Neural cell (in vitro differentiated cells): ENCODE results near the gene GALNT13. TPM values are rescaled to one million over a fixed set of nuclear protein-coding genes. Genes with fewer than 3 reads are reported as not detected.

Source experiments
- H2AFZ ChIP-seq: fragments of 200-600, 300-800 bp; sonication (generic), shearing (Covaris generic); 2 replicates; pipeline ENCODE4 v1.6.0; 2014; ENCODE audit warnings: low read depth, mild to moderate bottlenecking, antibody characterized with exemption, low read length, moderate library complexity
- H3F3A ChIP-seq: fragments of 200-600 bp; shearing (Covaris generic); 2 replicates; pipeline ENCODE4 v1.6.1; 2016; ENCODE audit warnings: mild to moderate bottlenecking, moderate library complexity, mixed read lengths, antibody characterized with exemption, low read length; ENCODE audit not compliant: insufficient read depth, poor library complexity, severe bottlenecking
- H3K27ac ChIP-seq: fragments of 200-600, 300-800 bp; sonication (generic), shearing (Covaris generic); 2 replicates; pipeline ENCODE4 v1.5.1; 2014; ENCODE audit warnings: mild to moderate bottlenecking, low read length, moderate library complexity
- H3K27me3 ChIP-seq: fragments of 300-800, 200-600 bp; sonication (generic), shearing (Covaris generic); 2 replicates; pipeline ENCODE4 v1.6.0; 2014; ENCODE audit warnings: mild to moderate bottlenecking, low read depth, low read length, moderate library complexity; ENCODE audit not compliant: insufficient read depth
- H3K36me3 ChIP-seq: fragments of 300-800, 200-600 bp; sonication (generic), shearing (Covaris generic); 2 replicates; pipeline ENCODE4 v1.5.1; 2014; ENCODE audit warnings: mild to moderate bottlenecking, antibody characterized with exemption, low read length, moderate library complexity; ENCODE audit not compliant: insufficient read depth
- H3K4me2 ChIP-seq: fragments of 300-800, 200-600 bp; sonication (generic), shearing (Covaris generic); 2 replicates; pipeline ENCODE4 v1.6.0; 2014; ENCODE audit warnings: mild to moderate bottlenecking, low read length
- H3K4me3 ChIP-seq: fragments of 300-800, 200-600 bp; sonication (generic), shearing (Covaris generic); 2 replicates; pipeline ENCODE4 v1.5.1; 2014; ENCODE audit warnings: mild to moderate bottlenecking, low read length, moderate library complexity
- H3K79me2 ChIP-seq: fragments of 200-600 bp; shearing (Covaris generic); replicated peaks from 2 replicates; pipeline ENCODE4 v1.6.0; 2014; ENCODE audit warnings: mild to moderate bottlenecking, low read length, moderate library complexity; ENCODE audit not compliant: insufficient read depth
- H3K9ac ChIP-seq: fragments of 300-800, 200-600 bp; sonication (generic), shearing (Covaris generic); 2 replicates; pipeline ENCODE4 v1.6.1; 2016; ENCODE audit warnings: mild to moderate bottlenecking, low read length, mixed read lengths
- H3K9me2 ChIP-seq: fragments of 200-600 bp; shearing (Covaris generic); 2 replicates; pipeline ENCODE4 v1.6.1; 2016; ENCODE audit warnings: mild to moderate bottlenecking, low read length, mixed read lengths; ENCODE audit not compliant: insufficient read depth
- H3K9me3 ChIP-seq: fragments of 200-600, 300-800 bp; sonication (generic), shearing (Covaris generic); 2 replicates; pipeline ENCODE4 v1.6.1; 2016; ENCODE audit warnings: mild to moderate bottlenecking, mixed run types, low read length, moderate library complexity, mixed read lengths
- H4K20me1 ChIP-seq: fragments of 200-600 bp; shearing (Covaris generic); 2 replicates; pipeline ENCODE4 v1.6.1; 2016; ENCODE audit warnings: mild to moderate bottlenecking, mixed run types; ENCODE audit not compliant: insufficient read depth
- EP300 ChIP-seq: fragments of 450-650 bp; conservative IDR thresholded peaks from 2 replicates; pipeline ENCODE4 v1.6.1; 2014; ENCODE audit warnings: antibody characterized with exemption, mild to moderate bottlenecking, moderate library complexity; ENCODE audit not compliant: poor library complexity, severe bottlenecking
- EZH2 ChIP-seq: fragments of 200-600, 300-800 bp; shearing (Covaris generic), sonication (generic); IDR thresholded peaks from 2 replicates; pipeline ENCODE4 v1.6.1; 2014; ENCODE audit warnings: antibody characterized with exemption, low read length, borderline replicate concordance, mild to moderate bottlenecking; ENCODE audit not compliant: insufficient read depth, poor library complexity, severe bottlenecking
- MXI1 ChIP-seq: fragments of 450-650 bp; conservative IDR thresholded peaks from 2 replicates; pipeline ENCODE4 v1.6.1; 2014; ENCODE audit warnings: antibody characterized with exemption, mild to moderate bottlenecking; ENCODE audit not compliant: poor library complexity, severe bottlenecking
- POLR2AphosphoS5 ChIP-seq: IDR thresholded peaks from 2 replicates; pipeline ENCODE4 v1.6.1; 2012
- RAD21 ChIP-seq: fragments of 450-650 bp; conservative IDR thresholded peaks from 2 replicates; pipeline ENCODE4 v1.6.1; 2014; ENCODE audit warnings: antibody characterized with exemption, mild to moderate bottlenecking, moderate library complexity
- SMC3 ChIP-seq: fragments of 450-650 bp; conservative IDR thresholded peaks from 2 replicates; pipeline ENCODE4 v1.6.1; 2014; ENCODE audit warnings: antibody characterized with exemption, mild to moderate bottlenecking, moderate library complexity; ENCODE audit not compliant: poor library complexity
- TAF1 ChIP-seq: IDR thresholded peaks from 2 replicates; pipeline ENCODE4 v1.6.1; 2012; ENCODE audit warnings: low read depth
- polyA plus RNA-seq: library from polyadenylated mRNA; depleted of rRNA; stranded (reverse); fragments of >200 nt; gene quantifications from 2 replicates; pipeline ENCODE4 v1.2.3, GENCODE V29; 2014
- TF ChIP-seq, protein P1 (sequence below): fragments of 450-650 bp; IDR thresholded peaks from 2 replicates; pipeline ENCODE4 v1.5.1; 2014; ENCODE audit warnings: antibody characterized with exemption, mild to moderate bottlenecking, moderate library complexity; ENCODE audit not compliant: poor library complexity, severe bottlenecking
- TF ChIP-seq, protein P2 (sequence below): IDR thresholded peaks from 2 replicates; pipeline ENCODE4 v1.6.1; 2012; ENCODE audit warnings: borderline replicate concordance

GALNT13 gene
- polyA plus RNA-seq, 1 donor from 2014 or later = 12.4 TPM

DNA sequence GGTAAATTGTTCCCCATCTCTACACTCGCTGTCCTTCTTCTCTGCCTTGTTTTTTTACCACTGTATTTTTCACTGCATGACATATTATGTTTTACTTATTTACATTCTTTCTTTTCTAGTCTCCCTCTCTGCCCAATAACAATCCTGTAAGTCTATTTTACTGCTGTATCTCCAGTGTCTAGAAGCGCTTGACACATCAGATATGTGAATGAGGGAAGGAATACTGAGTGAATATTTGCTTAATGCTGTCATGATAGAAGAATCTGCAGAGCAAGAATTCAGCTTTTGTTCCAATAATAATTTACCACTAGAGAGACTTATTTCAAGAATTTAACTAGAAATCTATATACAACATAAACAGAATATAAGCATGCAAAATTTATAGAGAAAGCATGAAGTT lies 99.5 kb downstream of the GALNT13 start:
- Histone ChIP-seq H3K27me3 (no peaks in the 10 kb centered on the region), H3F3A (no peaks in the 10 kb centered on the region), H3K4me2 (no peak overlapping the region), H4K20me1 (no peaks in the 10 kb centered on the region), H3K9me2 (no peaks in the 10 kb centered on the region), H3K4me3 (no peak overlapping the region), H2AFZ (no peak overlapping the region), H3K27ac (no peak overlapping the region), H3K9me3 (no peaks in the 10 kb centered on the region), H3K36me3 (no peaks in the 10 kb centered on the region), H3K9ac (no peak overlapping the region), H3K79me2 (no peaks in the 10 kb centered on the region)
- TF ChIP-seq EP300 = no peak

DNA sequence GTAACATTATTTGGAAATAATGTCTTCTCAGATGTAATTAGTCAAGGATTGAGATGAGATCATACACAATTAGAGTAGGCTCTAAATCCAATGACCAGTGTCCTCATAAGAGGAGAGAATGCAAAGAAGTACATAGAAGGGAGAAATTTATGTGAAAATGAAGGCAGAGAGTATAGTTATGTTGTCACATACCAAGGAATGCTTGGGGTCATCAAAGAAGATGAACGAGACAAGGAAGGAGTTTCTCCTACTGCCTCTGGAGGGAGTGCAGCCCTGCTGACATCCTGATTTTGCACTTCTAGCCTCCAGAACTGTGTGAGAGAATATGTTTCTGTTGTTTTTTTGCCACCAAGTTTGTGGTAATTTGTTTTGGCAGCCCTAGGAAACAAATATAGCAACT lies 100.1 kb downstream of the GALNT13 start:
- TF ChIP-seq EZH2 (no peak), POLR2AphosphoS5 (no peak), RAD21 (no peak)
- no peak overlapping the region for H3K4me3 ChIP-seq
- no peaks in the 10 kb centered on the region for H3K27me3 ChIP-seq
- H3F3A ChIP-seq = no peaks in the 10 kb centered on the region
- no peaks in the 10 kb centered on the region for H4K20me1 ChIP-seq
- no peaks in the 10 kb centered on the region for H3K9me2 ChIP-seq
- H3K4me2 ChIP-seq = no peak overlapping the region
- H2AFZ ChIP-seq = no peak overlapping the region
- H3K9ac ChIP-seq = no peak overlapping the region
- no peaks in the 10 kb centered on the region for H3K79me2 ChIP-seq
- no peak overlapping the region for H3K27ac ChIP-seq
- H3K9me3 ChIP-seq = no peaks in the 10 kb centered on the region
- H3K36me3 ChIP-seq = no peaks in the 10 kb centered on the region

DNA sequence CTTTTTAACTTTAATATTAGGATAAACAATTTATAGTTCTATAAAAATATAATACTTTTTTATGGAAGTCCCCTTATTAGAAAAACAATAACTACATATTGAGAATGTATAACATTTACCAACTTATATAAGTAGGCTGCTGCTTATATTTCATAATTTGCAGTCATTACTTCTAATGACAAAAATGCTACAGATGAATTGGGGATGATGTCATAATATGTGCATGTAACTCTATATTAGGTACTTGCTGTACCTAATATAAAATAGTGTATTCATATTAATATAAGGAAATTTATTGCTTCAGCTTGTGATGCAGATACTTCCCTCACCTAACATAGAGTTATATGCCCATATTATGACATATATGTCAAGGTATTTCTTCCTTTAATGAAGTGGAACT lies 100.7 kb downstream of the GALNT13 start:
- Histone ChIP-seq H2AFZ (no peak overlapping the region), H3K4me3 (no peak overlapping the region), H3K36me3 (no peaks in the 10 kb centered on the region), H3F3A (no peaks in the 10 kb centered on the region), H3K27ac (no peak overlapping the region), H3K9me3 (no peaks in the 10 kb centered on the region), H4K20me1 (no peaks in the 10 kb centered on the region), H3K27me3 (no peaks in the 10 kb centered on the region), H3K9ac (no peak overlapping the region), H3K9me2 (no peaks in the 10 kb centered on the region), H3K79me2 (no peaks in the 10 kb centered on the region), H3K4me2 (no peak overlapping the region)
- no peak for TF ChIP-seq RAD21
- TF ChIP-seq EZH2 = no peak
- TF ChIP-seq, protein P1, sequence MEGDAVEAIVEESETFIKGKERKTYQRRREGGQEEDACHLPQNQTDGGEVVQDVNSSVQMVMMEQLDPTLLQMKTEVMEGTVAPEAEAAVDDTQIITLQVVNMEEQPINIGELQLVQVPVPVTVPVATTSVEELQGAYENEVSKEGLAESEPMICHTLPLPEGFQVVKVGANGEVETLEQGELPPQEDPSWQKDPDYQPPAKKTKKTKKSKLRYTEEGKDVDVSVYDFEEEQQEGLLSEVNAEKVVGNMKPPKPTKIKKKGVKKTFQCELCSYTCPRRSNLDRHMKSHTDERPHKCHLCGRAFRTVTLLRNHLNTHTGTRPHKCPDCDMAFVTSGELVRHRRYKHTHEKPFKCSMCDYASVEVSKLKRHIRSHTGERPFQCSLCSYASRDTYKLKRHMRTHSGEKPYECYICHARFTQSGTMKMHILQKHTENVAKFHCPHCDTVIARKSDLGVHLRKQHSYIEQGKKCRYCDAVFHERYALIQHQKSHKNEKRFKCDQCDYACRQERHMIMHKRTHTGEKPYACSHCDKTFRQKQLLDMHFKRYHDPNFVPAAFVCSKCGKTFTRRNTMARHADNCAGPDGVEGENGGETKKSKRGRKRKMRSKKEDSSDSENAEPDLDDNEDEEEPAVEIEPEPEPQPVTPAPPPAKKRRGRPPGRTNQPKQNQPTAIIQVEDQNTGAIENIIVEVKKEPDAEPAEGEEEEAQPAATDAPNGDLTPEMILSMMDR = no peak
- TF ChIP-seq TAF1 = no peak
- TF ChIP-seq SMC3 = no peak
- no peak for TF ChIP-seq MXI1
- TF ChIP-seq, protein P2, sequence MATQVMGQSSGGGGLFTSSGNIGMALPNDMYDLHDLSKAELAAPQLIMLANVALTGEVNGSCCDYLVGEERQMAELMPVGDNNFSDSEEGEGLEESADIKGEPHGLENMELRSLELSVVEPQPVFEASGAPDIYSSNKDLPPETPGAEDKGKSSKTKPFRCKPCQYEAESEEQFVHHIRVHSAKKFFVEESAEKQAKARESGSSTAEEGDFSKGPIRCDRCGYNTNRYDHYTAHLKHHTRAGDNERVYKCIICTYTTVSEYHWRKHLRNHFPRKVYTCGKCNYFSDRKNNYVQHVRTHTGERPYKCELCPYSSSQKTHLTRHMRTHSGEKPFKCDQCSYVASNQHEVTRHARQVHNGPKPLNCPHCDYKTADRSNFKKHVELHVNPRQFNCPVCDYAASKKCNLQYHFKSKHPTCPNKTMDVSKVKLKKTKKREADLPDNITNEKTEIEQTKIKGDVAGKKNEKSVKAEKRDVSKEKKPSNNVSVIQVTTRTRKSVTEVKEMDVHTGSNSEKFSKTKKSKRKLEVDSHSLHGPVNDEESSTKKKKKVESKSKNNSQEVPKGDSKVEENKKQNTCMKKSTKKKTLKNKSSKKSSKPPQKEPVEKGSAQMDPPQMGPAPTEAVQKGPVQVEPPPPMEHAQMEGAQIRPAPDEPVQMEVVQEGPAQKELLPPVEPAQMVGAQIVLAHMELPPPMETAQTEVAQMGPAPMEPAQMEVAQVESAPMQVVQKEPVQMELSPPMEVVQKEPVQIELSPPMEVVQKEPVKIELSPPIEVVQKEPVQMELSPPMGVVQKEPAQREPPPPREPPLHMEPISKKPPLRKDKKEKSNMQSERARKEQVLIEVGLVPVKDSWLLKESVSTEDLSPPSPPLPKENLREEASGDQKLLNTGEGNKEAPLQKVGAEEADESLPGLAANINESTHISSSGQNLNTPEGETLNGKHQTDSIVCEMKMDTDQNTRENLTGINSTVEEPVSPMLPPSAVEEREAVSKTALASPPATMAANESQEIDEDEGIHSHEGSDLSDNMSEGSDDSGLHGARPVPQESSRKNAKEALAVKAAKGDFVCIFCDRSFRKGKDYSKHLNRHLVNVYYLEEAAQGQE = no peak
- no peak for TF ChIP-seq EP300
- no peak for TF ChIP-seq POLR2AphosphoS5
